Left lung (tissue), 10 donors: ENCODE measurements around the gene AIMP2. TPM values are rescaled to one million over a fixed set of nuclear protein-coding genes. Genes with fewer than 3 reads are reported as not detected.

Experiments
- ATAC-seq: fragments of 200-7000 bp; cut with Tn5 transposase; one replicate; pipeline ENCODE4 v1.9.1; 2020; ENCODE audit warnings: moderate library complexity
- DNase-seq, 4 donors: peaks; one replicate each; pipeline ENCODE4 v3.0.0-alpha.2; 2013 to 2020
- H3K27ac ChIP-seq, 2 donors: fragments of 200-600 bp; sonication (generic) in 1 of 2; one replicate each; pipeline versions ENCODE4 v1.5.0 to v1.8.0; 2020 to 2021
- H3K27me3 ChIP-seq, 2 donors: fragments of 200-600 bp; sonication (generic) in 1 of 2; one replicate each; pipeline versions ENCODE4 v1.5.0 to v1.8.0; 2020 to 2021
- H3K36me3 ChIP-seq, 2 donors: fragments of 200-600 bp; sonication (generic) in 1 of 2; one replicate each; pipeline versions ENCODE4 v1.5.0 to v1.8.0; 2020 to 2021
- H3K4me1 ChIP-seq, 2 donors: fragments of 200-600 bp; one replicate each; pipeline ENCODE4 v1.8.0; 2021
- H3K4me3 ChIP-seq, 2 donors: fragments of 200-600 bp; sonication (generic) in 1 of 2; one replicate each; pipeline versions ENCODE4 v1.5.0 to v1.8.0; 2020 to 2021; ENCODE audit warnings: mild to moderate bottlenecking in 1 of 2
- H3K9me3 ChIP-seq, 2 donors: fragments of 200-600 bp; sonication (generic) in 1 of 2; one replicate each; pipeline versions ENCODE4 v1.5.0 to v1.8.0; 2020 to 2021
- intact Hi-C, 2 donors: fragments of 100-400 bp; cut with DNase I; formaldehyde crosslinking; loops; one replicate each; pipeline versions ENCODE4 v1.11.2 to v1.14.2; 2022
- polyA plus RNA-seq, 6 donors: library from polyadenylated mRNA; unstranded; fragments of 120-200 nt; gene quantifications; one replicate each; pipeline ENCODE4 v1.2.1, GENCODE V29; 2013; ENCODE audit not compliant: insufficient read length in 6 of 6
- total RNA-seq, 2 donors: library from RNA; stranded (reverse); fragmentation: NEBNext Ultra II Directional; extraction: Animal tissue kit (Norgen Biotek cat#: 25700); gene quantifications; one replicate each; pipeline ENCODE4 v1.2.1, GENCODE V29; 2021
- TF ChIP-seq, protein P1 (sequence below), 2 donors: fragments of 200-600 bp; sonication (generic) in 1 of 2; IDR thresholded peaks; one replicate each; pipeline versions ENCODE4 v1.5.0 to v1.8.0; 2021; ENCODE audit warnings: antibody characterized with exemption in 2 of 2
- donor health status: DM: no; HTN: yes; CAD: no.
- donor health status: DM: no; HTN: no; CAD: no.

Gene AIMP2
- total and polyA plus RNA-seq, 8 donors = 12.8 to 35.5 (median 15.5) TPM

DNA sequence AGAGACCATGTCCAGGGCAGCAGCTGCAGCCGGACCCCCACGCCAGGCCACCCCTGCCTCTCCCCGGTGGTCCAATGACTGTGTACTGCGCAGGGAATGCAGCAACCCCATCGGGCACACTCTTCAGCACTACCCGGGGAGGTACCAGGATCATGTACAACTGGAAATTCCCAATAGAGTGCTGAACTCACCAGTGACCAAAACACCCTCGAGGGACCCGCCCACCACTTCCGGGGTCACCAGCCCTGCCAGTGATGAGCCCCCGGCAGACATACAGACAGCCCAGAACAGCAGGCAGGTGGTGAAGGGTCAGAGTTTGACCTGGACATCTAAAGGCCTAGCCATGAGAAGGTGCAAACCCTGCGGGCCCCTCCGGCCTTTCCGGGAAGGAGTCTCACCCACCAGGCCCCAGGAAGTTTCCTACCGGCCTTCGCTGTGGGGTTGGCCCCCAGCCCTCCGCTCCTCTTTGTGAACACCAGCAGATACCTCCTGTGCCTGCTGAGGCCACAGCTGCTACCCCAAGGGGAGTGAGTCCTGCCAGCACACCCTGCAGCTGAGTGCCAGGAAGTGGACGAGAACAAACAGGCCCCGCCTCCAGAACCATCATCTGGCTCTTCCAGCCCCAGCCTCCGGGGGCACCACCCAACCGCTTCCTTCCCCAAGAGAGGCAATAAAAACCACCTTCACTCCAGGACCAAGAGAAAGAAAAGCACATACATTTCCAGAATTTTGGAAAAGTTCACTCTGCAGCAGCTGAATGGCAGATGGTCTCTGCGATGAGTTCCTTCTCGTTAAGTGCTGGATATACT, 17.1 kb downstream of the AIMP2 start:
- TF ChIP-seq, protein P1, sequence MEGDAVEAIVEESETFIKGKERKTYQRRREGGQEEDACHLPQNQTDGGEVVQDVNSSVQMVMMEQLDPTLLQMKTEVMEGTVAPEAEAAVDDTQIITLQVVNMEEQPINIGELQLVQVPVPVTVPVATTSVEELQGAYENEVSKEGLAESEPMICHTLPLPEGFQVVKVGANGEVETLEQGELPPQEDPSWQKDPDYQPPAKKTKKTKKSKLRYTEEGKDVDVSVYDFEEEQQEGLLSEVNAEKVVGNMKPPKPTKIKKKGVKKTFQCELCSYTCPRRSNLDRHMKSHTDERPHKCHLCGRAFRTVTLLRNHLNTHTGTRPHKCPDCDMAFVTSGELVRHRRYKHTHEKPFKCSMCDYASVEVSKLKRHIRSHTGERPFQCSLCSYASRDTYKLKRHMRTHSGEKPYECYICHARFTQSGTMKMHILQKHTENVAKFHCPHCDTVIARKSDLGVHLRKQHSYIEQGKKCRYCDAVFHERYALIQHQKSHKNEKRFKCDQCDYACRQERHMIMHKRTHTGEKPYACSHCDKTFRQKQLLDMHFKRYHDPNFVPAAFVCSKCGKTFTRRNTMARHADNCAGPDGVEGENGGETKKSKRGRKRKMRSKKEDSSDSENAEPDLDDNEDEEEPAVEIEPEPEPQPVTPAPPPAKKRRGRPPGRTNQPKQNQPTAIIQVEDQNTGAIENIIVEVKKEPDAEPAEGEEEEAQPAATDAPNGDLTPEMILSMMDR (IDR thresholded peaks at IDR 0.05) = peak in 1 of 2 donors; percentile 50
- Histone ChIP-seq H3K9me3 (no peaks in the 10 kb centered on the region), H3K27me3 (no peaks in the 10 kb centered on the region), H3K4me1 (peaks cover 0 to 29% of the 10 kb centered on the region in 2 donors), H3K27ac (peak overlapping the region; percentile 58 to 93), H3K36me3 (peaks cover 7 to 96% of the 10 kb centered on the region in 2 donors), H3K4me3 (peak overlapping the region in 1 of 2 donors; percentile 48)
- DNase-seq (peak in 2 of 4 donors; percentile 78 to 92), ATAC-seq (peak; percentile 88)
- intact Hi-C loops = no loop called here

GRCh38 chr7:6026820-6027311, 17.8 kb downstream of the AIMP2 start:
- Histone ChIP-seq H3K27me3 (no peaks in the 10 kb centered on the region), H3K27ac (peak overlapping the region; percentile 58 to 93), H3K9me3 (no peaks in the 10 kb centered on the region), H3K36me3 (peaks cover 7 to 96% of the 10 kb centered on the region in 2 donors), H3K4me1 (peaks cover 0 to 29% of the 10 kb centered on the region in 2 donors), H3K4me3 (peak overlapping the region in 1 of 2 donors; percentile 48)
- intact Hi-C loops = no loop called here
- peak in 1 of 4 donors; percentile 38 for DNase-seq
- peak; percentile 60 for ATAC-seq
- TF ChIP-seq, protein P1 (IDR thresholded peaks at IDR 0.05) = no peak

- Histone ChIP-seq H3K27ac (peak overlapping the region in 1 of 2 donors; percentile 93), H3K9me3 (no peaks in the 10 kb centered on the region), H3K4me3 (no peak overlapping the region), H3K4me1 (peaks cover 0 to 29% of the 10 kb centered on the region in 2 donors), H3K36me3 (peaks cover 6 to 96% of the 10 kb centered on the region in 2 donors), H3K27me3 (no peaks in the 10 kb centered on the region)
- DNase-seq = no peak
- ATAC-seq = no peak
- TF ChIP-seq, protein P1 (IDR thresholded peaks at IDR 0.05) = no peak
- intact Hi-C loops = no loop called here
Observed at GRCh38 chr7:6027806-6028365, 18.8 kb downstream of the AIMP2 start.

DNA sequence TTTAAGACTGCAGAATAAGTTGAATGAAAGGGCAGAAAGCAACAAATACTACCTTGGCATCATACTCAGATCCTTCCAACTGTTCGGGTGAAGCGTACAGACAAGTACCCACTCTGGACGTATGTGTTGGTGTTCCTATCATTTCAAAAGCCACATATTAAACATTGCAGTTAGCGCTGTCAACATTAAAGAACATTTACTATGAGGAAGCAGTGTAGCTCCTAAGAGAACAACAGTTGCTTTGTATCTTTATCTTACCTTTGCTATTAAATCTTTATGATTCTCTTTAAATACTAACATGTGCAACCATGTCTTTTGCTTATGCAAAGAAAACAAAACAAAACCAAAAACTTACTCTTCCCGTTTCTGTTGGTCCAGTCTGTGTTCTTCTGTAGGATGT, 19.5 kb downstream of the AIMP2 start:
- no peak for ATAC-seq
- H3K4me3 ChIP-seq = no peak overlapping the region
- no peaks in the 10 kb centered on the region for H3K9me3 ChIP-seq
- no peaks in the 10 kb centered on the region for H3K27me3 ChIP-seq
- H3K36me3 ChIP-seq = peaks cover 0 to 96% of the 10 kb centered on the region in 2 donors
- peaks cover 0 to 29% of the 10 kb centered on the region in 2 donors for H3K4me1 ChIP-seq
- DNase-seq = no peak
- TF ChIP-seq, protein P1 (IDR thresholded peaks at IDR 0.05) = no peak
- intact Hi-C loops = no loop called here
- H3K27ac ChIP-seq = no peak overlapping the region

DNA sequence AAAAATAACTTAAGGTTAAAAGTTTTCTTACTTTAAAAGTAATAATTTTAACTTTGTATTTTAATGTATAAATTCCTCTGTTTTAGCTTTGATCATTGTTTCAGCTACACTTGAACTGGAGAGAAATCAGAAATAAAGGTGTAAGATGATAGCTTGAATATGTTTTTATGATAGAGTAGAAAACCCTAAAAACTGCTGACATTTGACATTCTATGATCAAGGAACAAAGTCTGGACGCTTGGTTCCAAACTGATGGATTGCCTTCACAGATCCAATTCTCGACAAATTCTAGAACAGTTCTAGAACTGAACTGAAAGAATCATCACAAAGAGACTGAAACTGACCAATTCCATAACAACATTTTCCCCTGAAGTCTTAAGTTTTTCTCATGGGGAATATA, 21.9 kb downstream of the AIMP2 start, which contains the start of gene ANKRD61:
TSS of gene ANKRD61 (plus strand) at position 389 of the 400 bp plus-strand sequence. CDS start at position 389, 0 bp downstream.
- peaks cover 0 to 96% of the 10 kb centered on the region in 2 donors for H3K36me3 ChIP-seq
- ATAC-seq = no peak
- no peaks in the 10 kb centered on the region for H3K9me3 ChIP-seq
- no peaks in the 10 kb centered on the region for H3K27me3 ChIP-seq
- H3K27ac ChIP-seq = peak within 1 kb of the TSS in 1 of 2 donors; percentile 18
- intact Hi-C loops = no loop called here
- H3K4me3 ChIP-seq = no peak within 1 kb of the TSS
- H3K4me1 ChIP-seq = peaks cover 0 to 20% of the 10 kb centered on the region in 2 donors
- TF ChIP-seq, protein P1 (IDR thresholded peaks at IDR 0.05) = no peak
- DNase-seq = no peak
